ENCODE data around the gene PROCA1. TPM values are rescaled to one million over a fixed set of nuclear protein-coding genes. Genes with fewer than 3 reads are reported as not detected.

The PROCA1 gene
- total RNA-seq, 2 donors from 2014 or later = 5.7 to 6.4 TPM

- peak overlapping the region; percentile 97 to 100 for H3K27ac Mint-ChIP-seq
- peaks cover 51 to 59% of the 10 kb centered on the region in 2 donors for H3K36me3 Mint-ChIP-seq
- no peaks in the 10 kb centered on the region for H3K9me3 Mint-ChIP-seq
- ATAC-seq (peak in 1 of 2 donors; percentile 28), DNase-seq (ENCODE audit: low spot score in 2 of 2) (peak in 1 of 2 donors; percentile 35)
Measured at GRCh38 chr17:28720247-28720996, 8.7 kb upstream of the PROCA1 start.

- DNase-seq (ENCODE audit: low spot score in 2 of 2) = no peak
- Mint-ChIP-seq H3K27ac (peak overlapping the region; percentile 97 to 100), H3K36me3 (peaks cover 37 to 45% of the 10 kb centered on the region in 2 donors), H3K9me3 (no peaks in the 10 kb centered on the region)
- peak; percentile 0 for ATAC-seq
Measured at GRCh38 chr17:28719021-28719433, 7.3 kb upstream of the PROCA1 start.

- DNase-seq (ENCODE audit: low spot score in 2 of 2) (no peak), ATAC-seq (no peak)
- H3K27ac Mint-ChIP-seq = peak overlapping the region; percentile 87 to 97
- peaks cover 37 to 40% of the 10 kb centered on the region in 2 donors for H3K36me3 Mint-ChIP-seq
- no peaks in the 10 kb centered on the region for H3K9me3 Mint-ChIP-seq
Measured at GRCh38 chr17:28718333-28719020, 6.8 kb upstream of the PROCA1 start.

- peak in 1 of 2 donors; percentile 33 for DNase-seq (ENCODE audit: low spot score in 2 of 2)
- peak; percentile 8 to 22 for ATAC-seq
- H3K36me3 Mint-ChIP-seq = peaks cover 34 to 36% of the 10 kb centered on the region in 2 donors
- no peaks in the 10 kb centered on the region for H3K9me3 Mint-ChIP-seq
- peak within 1 kb of the TSS; percentile 87 to 97 for H3K27ac Mint-ChIP-seq
Measured at GRCh38 chr17:28717578-28718332, 6.1 kb upstream of the PROCA1 start, which contains the start of gene RAB34. Gene RAB34 (minus strand): TSS chr17:28717868. CDS start chr17:28717266, 602 bp downstream.

- ATAC-seq = no peak
- Mint-ChIP-seq H3K9me3 (no peaks in the 10 kb centered on the region), H3K27ac (peak overlapping the region in 1 of 2 donors; percentile 14), H3K36me3 (peaks cover 27 to 28% of the 10 kb centered on the region in 2 donors)
- peak in 1 of 2 donors; percentile 36 for DNase-seq (ENCODE audit: low spot score in 2 of 2)
Measured at GRCh38 chr17:28716740-28717577, 5.3 kb upstream of the PROCA1 start.

GRCh38 chr17:28715217-28715616, 3.5 kb upstream of the PROCA1 start:
- H3K36me3 Mint-ChIP-seq = peaks cover 11 to 12% of the 10 kb centered on the region in 2 donors
- no peak for ATAC-seq
- no peak overlapping the region for H3K27ac Mint-ChIP-seq
- no peaks in the 10 kb centered on the region for H3K9me3 Mint-ChIP-seq
- DNase-seq (ENCODE audit: low spot score in 2 of 2) = no peak

- ATAC-seq (no peak), DNase-seq (ENCODE audit: low spot score in 2 of 2) (no peak)
- no peak overlapping the region for H3K27ac Mint-ChIP-seq
- H3K36me3 Mint-ChIP-seq = peaks cover 2% of the 10 kb centered on the region in 2 donors
- H3K9me3 Mint-ChIP-seq = no peaks in the 10 kb centered on the region
Measured at GRCh38 chr17:28714281-28714680, 2.6 kb upstream of the PROCA1 start.

- DNase-seq (ENCODE audit: low spot score in 2 of 2) (no peak), ATAC-seq (no peak)
- Mint-ChIP-seq H3K36me3 (no peaks in the 10 kb centered on the region), H3K9me3 (no peaks in the 10 kb centered on the region), H3K27ac (no peak overlapping the region)
Measured at GRCh38 chr17:28712705-28713415, 1.2 kb upstream of the PROCA1 start.

GRCh38 chr17:28712032-28712704, 480 bp upstream of the PROCA1 start:
- peak; percentile 64 to 72 for DNase-seq (ENCODE audit: low spot score in 2 of 2)
- Mint-ChIP-seq H3K27ac (peak overlapping the region; percentile 96 to 98), H3K36me3 (peaks cover 0 to 4% of the 10 kb centered on the region in 2 donors), H3K9me3 (no peaks in the 10 kb centered on the region)
- ATAC-seq = peak; percentile 43 to 55

- Mint-ChIP-seq H3K36me3 (peaks cover 0 to 5% of the 10 kb centered on the region in 2 donors), H3K27ac (peak overlapping the region; percentile 96 to 98), H3K9me3 (no peaks in the 10 kb centered on the region)
- peak; percentile 89 to 92 for ATAC-seq
- DNase-seq (ENCODE audit: low spot score in 2 of 2) = peak; percentile 86 to 98
Measured at GRCh38 chr17:28710861-28711722, 596 bp downstream of the PROCA1 start.

- H3K9me3 Mint-ChIP-seq = no peaks in the 10 kb centered on the region
- DNase-seq (ENCODE audit: low spot score in 2 of 2) (no peak), ATAC-seq (no peak)
- H3K27ac Mint-ChIP-seq = peak overlapping the region in 1 of 2 donors; percentile 48
- peaks cover 0 to 5% of the 10 kb centered on the region in 2 donors for H3K36me3 Mint-ChIP-seq
Measured at GRCh38 chr17:28707339-28707720, 4.4 kb downstream of the PROCA1 start.

GRCh38 chr17:28706471-28707338, 5.0 kb downstream of the PROCA1 start:
- H3K9me3 Mint-ChIP-seq = no peaks in the 10 kb centered on the region
- H3K36me3 Mint-ChIP-seq = peaks cover 0 to 5% of the 10 kb centered on the region in 2 donors
- ATAC-seq = no peak
- peak overlapping the region in 1 of 2 donors; percentile 74 for H3K27ac Mint-ChIP-seq
- no peak for DNase-seq (ENCODE audit: low spot score in 2 of 2)

- Mint-ChIP-seq H3K36me3 (peaks cover 0 to 5% of the 10 kb centered on the region in 2 donors), H3K27ac (peak overlapping the region; percentile 74 to 75), H3K9me3 (no peaks in the 10 kb centered on the region)
- ATAC-seq = peak in 1 of 2 donors; percentile 7
- DNase-seq (ENCODE audit: low spot score in 2 of 2) = no peak
Measured at GRCh38 chr17:28705728-28706334, 5.9 kb downstream of the PROCA1 start.

Measured in activated naive CD4-positive, alpha-beta T cell treated with anti-CD3 and anti-CD28 coated beads, Interleukin-2, amount 50 U/mL, for 72 hours (primary cell).